Astrocyte of the cerebellum (primary cell): ENCODE measurements around the gene UNC13D.
"Not testable (repeated sequence)": the region's sequence is repeated elsewhere in the genome, so short reads cannot be mapped to it uniquely, and the experiment has no call there.

Source experiments
- DNase-seq: peaks from one replicate; pipeline ENCODE4 v3.0.0-alpha.2; 2011; ENCODE audit warnings: low read depth
- H3K4me3 ChIP-seq: 2 replicates; pipeline ENCODE4 v1.5.1; 2011; ENCODE audit warnings: mild to moderate bottlenecking, low read depth, low read length, moderate library complexity
- CTCF ChIP-seq: IDR thresholded peaks from 2 replicates; pipeline ENCODE4 v1.5.1; 2012; ENCODE audit warnings: low read length, low read depth, moderate library complexity, mild to moderate bottlenecking; ENCODE audit errors: missing control alignments
- in situ Hi-C: cut with HindIII; loops from 2 replicates; pipeline ENCODE4 v1.10.0; 2017; ENCODE audit warnings: low sequenced_read_pairs

UNC13D gene

DNA sequence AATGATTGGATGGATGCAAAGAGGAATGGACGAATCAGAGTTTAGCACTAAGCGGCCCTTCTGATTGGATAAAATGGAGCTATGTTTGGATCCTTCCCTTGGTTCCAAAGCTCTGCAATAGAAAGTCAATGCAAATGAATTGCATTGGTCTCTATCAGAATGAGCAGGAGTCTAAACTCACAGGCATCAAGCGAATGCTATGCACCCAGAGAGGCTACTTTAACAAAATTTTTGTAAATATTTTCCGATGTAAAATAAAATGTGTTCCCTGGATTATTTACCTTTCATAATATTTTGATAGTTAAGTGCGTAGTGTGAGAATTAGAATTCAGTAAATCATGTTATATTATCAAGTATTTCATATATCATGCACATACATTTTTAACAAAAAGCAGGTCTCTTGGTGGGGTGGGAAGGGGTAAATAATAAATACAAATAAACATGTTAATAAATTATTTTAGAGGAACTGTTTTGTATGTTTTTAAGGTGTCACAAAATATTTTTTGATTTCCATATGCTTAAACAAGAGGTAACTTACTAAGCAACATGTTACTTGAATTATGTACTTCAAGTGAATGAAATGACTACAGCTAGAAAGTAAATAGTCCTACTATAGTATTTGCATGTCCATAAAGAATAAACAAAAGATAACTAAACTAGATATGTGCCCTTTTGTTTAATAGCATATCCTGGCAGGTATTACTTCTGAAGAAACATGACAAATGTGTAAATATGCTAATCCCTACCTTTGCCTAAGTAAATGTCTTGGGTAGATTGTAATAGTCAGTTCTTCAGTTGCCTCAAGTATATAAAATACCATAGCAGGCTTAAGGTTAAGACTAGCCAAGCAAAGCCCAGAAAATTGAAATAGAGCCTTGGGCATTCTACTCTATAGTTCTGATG lies 64.0 kb downstream of the UNC13D start:
- in situ Hi-C loops = loop anchor here (10.0 kb wide), 1 partner anchor 65 kb away; the partner anchor contains the start of gene UNC13D
- DNase-seq = no peak
- H3K4me3 ChIP-seq = no peak overlapping the region
- TF ChIP-seq CTCF = no peak

DNA sequence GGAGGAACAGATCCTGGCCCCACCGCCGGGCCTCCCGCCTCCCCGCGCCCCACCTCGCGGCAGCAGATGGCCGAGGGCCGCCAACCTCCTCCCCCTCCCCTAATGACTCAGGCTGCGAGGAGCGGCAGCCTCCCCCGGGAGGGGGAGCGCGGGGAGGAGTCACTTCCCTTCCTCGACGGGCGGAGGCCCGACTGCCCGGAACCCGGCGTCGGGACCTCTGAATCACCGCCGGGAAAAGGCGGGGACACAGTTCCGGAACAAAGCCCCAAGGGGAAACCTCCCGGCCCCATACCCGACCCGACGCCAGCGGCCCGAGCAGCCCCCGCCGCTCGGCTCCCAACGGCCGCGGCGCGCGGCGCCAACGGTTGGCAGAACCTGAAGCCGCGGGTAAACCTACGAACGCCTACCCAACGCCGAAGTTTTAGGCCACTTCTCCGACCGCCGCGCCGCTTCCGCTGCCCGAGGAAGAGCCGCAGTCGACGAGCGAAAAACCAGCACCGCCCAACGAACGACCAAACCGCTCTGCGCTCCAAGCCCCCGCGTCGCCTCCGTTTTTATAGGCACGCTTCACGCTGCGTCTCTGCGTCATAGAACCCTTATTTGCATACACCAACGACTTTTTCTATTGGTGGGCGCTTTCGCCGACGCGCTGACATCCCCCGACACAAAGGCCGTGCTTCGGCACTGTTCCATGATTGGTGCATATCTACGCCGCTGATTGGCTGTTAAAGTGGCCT lies 64.8 kb downstream of the UNC13D start:
- in situ Hi-C loops = no loop called here
- TF ChIP-seq CTCF = no peak
- H3K4me3 ChIP-seq = peak overlapping the region; percentile 84
- DNase-seq = peak; percentile 100

DNA sequence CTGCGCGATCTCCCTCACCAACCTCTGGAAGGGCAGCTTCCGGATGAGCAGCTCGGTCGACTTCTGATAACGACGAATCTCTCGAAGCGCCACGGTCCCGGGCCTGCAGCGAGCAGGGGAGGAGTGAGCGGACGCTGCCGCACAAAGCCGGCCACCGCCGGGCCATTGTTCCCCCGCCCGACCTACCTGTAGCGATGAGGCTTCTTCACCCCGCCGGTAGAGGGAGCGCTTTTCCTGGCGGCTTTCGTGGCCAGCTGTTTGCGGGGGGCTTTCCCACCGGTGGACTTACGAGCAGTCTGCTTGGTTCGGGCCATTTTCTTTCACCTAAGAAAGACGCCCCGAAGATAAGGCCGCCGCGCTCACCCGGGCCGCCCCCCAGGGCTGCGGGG lies 65.3 kb downstream of the UNC13D start:
- in situ Hi-C loops = no loop called here
- peak overlapping the region; percentile 84 for H3K4me3 ChIP-seq
- DNase-seq = no peak
- TF ChIP-seq CTCF = peak; percentile 47

GRCh38 chr17:75778066-75778860 lies 65.9 kb downstream of the UNC13D start:
- peak overlapping the region; percentile 84 for H3K4me3 ChIP-seq
- in situ Hi-C loops, DNase-seq: not testable (repeated sequence)

- in situ Hi-C loops = no loop called here
- TF ChIP-seq CTCF = no peak
- H3K4me3 ChIP-seq = peak overlapping the region; percentile 84
- no peak for DNase-seq
Observed at GRCh38 chr17:75777296-75777922, 66.8 kb downstream of the UNC13D start.
